Measurements from ENCODE around the gene NRN1.

Gene NRN1

DNA sequence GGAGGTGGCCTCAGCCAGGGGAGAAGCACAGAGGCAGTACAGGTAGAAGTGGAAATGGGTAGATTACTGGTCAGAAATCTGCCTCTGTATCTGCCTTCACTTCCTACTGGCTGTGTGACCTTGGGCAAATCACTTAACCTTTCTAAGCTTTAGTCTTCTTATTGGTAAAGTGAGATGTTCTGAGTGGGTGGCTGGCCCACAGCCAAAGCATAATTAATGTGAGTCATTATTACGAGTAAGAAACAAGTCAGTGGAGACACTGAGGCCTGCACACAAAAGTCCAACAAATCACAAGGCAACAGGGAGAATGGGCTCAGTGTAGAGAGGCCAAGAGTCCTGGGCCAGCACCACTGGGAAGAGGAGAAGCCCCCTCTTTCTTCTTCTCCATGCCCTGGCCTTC, 39.1 kb downstream of the NRN1 start:
- Histone ChIP-seq H3K36me3 (ENCODE audit: low read depth) (no peaks in the 10 kb centered on the region), H3K27ac (ENCODE audit: poor library complexity, severe bottlenecking) (no peak overlapping the region), H3K4me1 (ENCODE audit: insufficient read depth, poor library complexity, severe bottlenecking) (peaks cover 16% of the 10 kb centered on the region), H3K27me3 (ENCODE audit: insufficient read depth, poor library complexity, severe bottlenecking) (no peaks in the 10 kb centered on the region), H3K9me3 (ENCODE audit: severe bottlenecking) (no peaks in the 10 kb centered on the region), H3K4me3 (ENCODE audit: severe bottlenecking) (no peak overlapping the region)
- ATAC-seq (ENCODE audit: low read depth) (peak; percentile 15; the same call in 1 of the 3 replicates), DNase-seq (ENCODE audit: low spot score) (no peak)
- TF ChIP-seq, protein P1, sequence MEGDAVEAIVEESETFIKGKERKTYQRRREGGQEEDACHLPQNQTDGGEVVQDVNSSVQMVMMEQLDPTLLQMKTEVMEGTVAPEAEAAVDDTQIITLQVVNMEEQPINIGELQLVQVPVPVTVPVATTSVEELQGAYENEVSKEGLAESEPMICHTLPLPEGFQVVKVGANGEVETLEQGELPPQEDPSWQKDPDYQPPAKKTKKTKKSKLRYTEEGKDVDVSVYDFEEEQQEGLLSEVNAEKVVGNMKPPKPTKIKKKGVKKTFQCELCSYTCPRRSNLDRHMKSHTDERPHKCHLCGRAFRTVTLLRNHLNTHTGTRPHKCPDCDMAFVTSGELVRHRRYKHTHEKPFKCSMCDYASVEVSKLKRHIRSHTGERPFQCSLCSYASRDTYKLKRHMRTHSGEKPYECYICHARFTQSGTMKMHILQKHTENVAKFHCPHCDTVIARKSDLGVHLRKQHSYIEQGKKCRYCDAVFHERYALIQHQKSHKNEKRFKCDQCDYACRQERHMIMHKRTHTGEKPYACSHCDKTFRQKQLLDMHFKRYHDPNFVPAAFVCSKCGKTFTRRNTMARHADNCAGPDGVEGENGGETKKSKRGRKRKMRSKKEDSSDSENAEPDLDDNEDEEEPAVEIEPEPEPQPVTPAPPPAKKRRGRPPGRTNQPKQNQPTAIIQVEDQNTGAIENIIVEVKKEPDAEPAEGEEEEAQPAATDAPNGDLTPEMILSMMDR (IDR thresholded peaks at IDR 0.05; ENCODE audit: poor library complexity, severe bottlenecking) = no peak

DNA sequence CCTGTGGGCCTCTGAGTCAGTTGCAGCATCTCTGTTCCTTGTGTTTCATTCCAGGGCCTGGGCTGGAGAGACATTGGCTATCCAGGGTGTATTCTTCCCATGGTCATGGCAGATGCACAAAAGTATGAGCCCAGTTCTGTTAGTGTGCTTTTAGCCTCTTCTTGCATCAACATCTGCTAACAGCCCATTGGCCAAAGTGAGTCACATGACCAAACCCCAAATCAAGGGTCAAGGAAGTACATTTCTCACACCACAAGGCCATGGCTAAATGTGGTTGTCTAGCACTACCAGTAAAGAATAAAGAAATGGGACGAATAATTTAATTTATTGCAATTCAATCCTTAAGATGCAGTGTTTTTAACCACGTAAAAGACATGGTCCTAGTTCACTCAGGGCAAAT, 43.9 kb downstream of the NRN1 start:
- Histone ChIP-seq H3K9me3 (ENCODE audit: severe bottlenecking) (no peaks in the 10 kb centered on the region), H3K36me3 (ENCODE audit: low read depth) (no peaks in the 10 kb centered on the region), H3K4me3 (ENCODE audit: severe bottlenecking) (no peak overlapping the region), H3K27me3 (ENCODE audit: insufficient read depth, poor library complexity, severe bottlenecking) (peaks cover 4% of the 10 kb centered on the region), H3K4me1 (ENCODE audit: insufficient read depth, poor library complexity, severe bottlenecking) (peaks cover 3% of the 10 kb centered on the region), H3K27ac (ENCODE audit: poor library complexity, severe bottlenecking) (no peak overlapping the region)
- no peak for ATAC-seq (ENCODE audit: low read depth)
- TF ChIP-seq, protein P1 (IDR thresholded peaks at IDR 0.05; ENCODE audit: poor library complexity, severe bottlenecking) = no peak
- no peak for DNase-seq (ENCODE audit: low spot score)

DNA sequence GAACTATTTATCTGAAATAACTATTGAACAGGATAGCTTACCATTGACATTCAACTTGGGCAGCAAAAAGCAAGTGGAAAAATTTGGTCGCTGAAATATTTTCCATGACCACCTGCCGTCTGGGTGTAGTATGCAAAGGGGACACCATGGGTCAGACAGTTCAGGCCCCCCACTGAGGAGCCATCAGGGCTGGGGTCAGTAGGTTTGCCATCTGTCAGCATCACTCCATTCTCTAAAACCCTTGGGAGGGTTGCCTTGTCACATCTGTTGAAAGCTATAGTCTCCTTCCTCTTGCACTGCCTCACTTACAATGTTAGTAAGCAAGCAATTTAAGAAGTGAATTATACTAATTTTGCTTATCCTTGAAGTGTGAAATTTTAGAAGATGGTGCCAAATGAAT, 44.9 kb downstream of the NRN1 start:
- TF ChIP-seq, protein P1 (IDR thresholded peaks at IDR 0.05; ENCODE audit: poor library complexity, severe bottlenecking) = no peak
- Histone ChIP-seq H3K4me1 (ENCODE audit: insufficient read depth, poor library complexity, severe bottlenecking) (no peaks in the 10 kb centered on the region), H3K27me3 (ENCODE audit: insufficient read depth, poor library complexity, severe bottlenecking) (peaks cover 12% of the 10 kb centered on the region), H3K36me3 (ENCODE audit: low read depth) (no peaks in the 10 kb centered on the region), H3K27ac (ENCODE audit: poor library complexity, severe bottlenecking) (no peak overlapping the region), H3K9me3 (ENCODE audit: severe bottlenecking) (no peaks in the 10 kb centered on the region), H3K4me3 (ENCODE audit: severe bottlenecking) (no peak overlapping the region)
- ATAC-seq (ENCODE audit: low read depth) = no peak
- no peak for DNase-seq (ENCODE audit: low spot score)

DNA sequence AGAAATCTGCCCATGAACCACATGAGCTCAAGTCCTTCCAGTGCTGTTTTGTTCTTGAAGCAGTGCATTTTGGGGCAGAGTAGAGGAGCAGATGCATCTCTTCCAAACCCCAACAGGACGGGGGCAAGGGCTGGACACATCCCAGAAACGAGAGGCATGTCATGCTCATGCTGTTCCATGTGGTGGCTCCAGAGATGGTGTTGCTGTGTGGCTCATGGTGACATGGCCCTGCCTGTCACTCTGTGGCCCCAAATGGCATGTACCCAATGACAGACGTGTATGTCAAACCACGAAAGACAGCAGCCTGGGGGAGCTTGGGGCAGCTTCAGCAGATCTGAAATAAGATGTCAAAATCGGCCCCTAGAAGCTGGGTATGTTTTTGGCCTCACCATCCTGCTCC, 46.3 kb downstream of the NRN1 start:
- ATAC-seq (ENCODE audit: low read depth) (no peak), DNase-seq (ENCODE audit: low spot score) (no peak)
- no peak overlapping the region for H3K4me3 ChIP-seq (ENCODE audit: severe bottlenecking)
- H3K4me1 ChIP-seq (ENCODE audit: insufficient read depth, poor library complexity, severe bottlenecking) = no peaks in the 10 kb centered on the region
- TF ChIP-seq, protein P1 (IDR thresholded peaks at IDR 0.05; ENCODE audit: poor library complexity, severe bottlenecking) = no peak
- H3K36me3 ChIP-seq (ENCODE audit: low read depth) = no peaks in the 10 kb centered on the region
- no peak overlapping the region for H3K27ac ChIP-seq (ENCODE audit: poor library complexity, severe bottlenecking)
- peaks cover 1% of the 10 kb centered on the region for H3K9me3 ChIP-seq (ENCODE audit: severe bottlenecking)
- H3K27me3 ChIP-seq (ENCODE audit: insufficient read depth, poor library complexity, severe bottlenecking) = peaks cover 24% of the 10 kb centered on the region

DNA sequence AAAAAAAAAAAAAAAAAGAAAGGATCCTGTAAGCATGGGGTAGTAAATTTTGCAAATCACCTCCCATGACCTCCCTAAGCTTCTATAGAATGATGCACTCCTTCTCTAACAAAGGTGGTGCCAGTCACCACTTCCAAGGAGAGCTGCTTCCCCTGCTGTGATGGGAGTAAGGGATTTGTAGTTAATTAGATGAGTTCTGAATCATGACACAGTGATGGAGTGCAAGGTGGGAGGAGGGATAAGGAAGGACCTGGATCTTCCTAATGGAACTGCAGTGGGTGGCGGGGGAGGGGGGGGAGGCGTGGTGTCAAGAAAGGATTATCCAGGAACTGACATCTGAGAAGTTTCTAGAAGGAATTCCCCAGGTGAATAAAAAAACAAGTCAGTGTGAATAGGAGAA, 47.8 kb downstream of the NRN1 start:
- Histone ChIP-seq H3K36me3 (ENCODE audit: low read depth) (no peaks in the 10 kb centered on the region), H3K27ac (ENCODE audit: poor library complexity, severe bottlenecking) (no peak overlapping the region), H3K9me3 (ENCODE audit: severe bottlenecking) (peaks cover 1% of the 10 kb centered on the region), H3K4me1 (ENCODE audit: insufficient read depth, poor library complexity, severe bottlenecking) (no peaks in the 10 kb centered on the region), H3K27me3 (ENCODE audit: insufficient read depth, poor library complexity, severe bottlenecking) (peaks cover 34% of the 10 kb centered on the region), H3K4me3 (ENCODE audit: severe bottlenecking) (no peak overlapping the region)
- TF ChIP-seq, protein P1 (IDR thresholded peaks at IDR 0.05; ENCODE audit: poor library complexity, severe bottlenecking) = no peak
- ATAC-seq (ENCODE audit: low read depth) (no peak), DNase-seq (ENCODE audit: low spot score) (no peak)

All from RWPE2 (cell line).